ENCODE results near the gene COL15A1. TPM values are rescaled to one million over a fixed set of nuclear protein-coding genes. Genes with fewer than 3 reads are reported as not detected.

COL15A1 gene
- polyA plus RNA-seq, 3 donors, result 7.5 to 61.5 (median 13.5) TPM

DNA sequence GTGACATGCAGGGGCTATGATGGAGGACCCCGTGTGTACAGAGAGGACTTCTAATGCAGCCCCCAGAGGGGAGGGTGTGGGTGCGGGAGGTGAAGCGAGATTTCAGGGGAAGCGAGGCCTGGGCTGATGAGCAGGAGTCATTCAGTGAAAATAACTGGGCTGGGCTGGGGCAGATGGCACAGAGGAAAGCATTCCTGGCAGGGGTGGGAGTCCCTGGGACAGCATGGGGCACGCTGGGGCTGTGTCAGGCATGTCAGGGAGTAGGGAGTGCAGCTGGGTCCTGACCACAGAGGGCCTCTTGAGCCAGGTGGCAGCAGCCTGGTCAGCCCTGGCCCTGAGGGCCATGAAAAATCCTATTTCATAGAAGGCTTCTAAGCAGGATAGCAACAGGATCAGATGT, 36.6 kb downstream of the COL15A1 start:
- H3K27ac ChIP-seq (ENCODE audit: low read depth, low read length), result no peak overlapping the region
- WGBS, 3 donors, result 89 to 95% (median 94%) methylated on average over 5 of the region's 5 CpGs

DNA sequence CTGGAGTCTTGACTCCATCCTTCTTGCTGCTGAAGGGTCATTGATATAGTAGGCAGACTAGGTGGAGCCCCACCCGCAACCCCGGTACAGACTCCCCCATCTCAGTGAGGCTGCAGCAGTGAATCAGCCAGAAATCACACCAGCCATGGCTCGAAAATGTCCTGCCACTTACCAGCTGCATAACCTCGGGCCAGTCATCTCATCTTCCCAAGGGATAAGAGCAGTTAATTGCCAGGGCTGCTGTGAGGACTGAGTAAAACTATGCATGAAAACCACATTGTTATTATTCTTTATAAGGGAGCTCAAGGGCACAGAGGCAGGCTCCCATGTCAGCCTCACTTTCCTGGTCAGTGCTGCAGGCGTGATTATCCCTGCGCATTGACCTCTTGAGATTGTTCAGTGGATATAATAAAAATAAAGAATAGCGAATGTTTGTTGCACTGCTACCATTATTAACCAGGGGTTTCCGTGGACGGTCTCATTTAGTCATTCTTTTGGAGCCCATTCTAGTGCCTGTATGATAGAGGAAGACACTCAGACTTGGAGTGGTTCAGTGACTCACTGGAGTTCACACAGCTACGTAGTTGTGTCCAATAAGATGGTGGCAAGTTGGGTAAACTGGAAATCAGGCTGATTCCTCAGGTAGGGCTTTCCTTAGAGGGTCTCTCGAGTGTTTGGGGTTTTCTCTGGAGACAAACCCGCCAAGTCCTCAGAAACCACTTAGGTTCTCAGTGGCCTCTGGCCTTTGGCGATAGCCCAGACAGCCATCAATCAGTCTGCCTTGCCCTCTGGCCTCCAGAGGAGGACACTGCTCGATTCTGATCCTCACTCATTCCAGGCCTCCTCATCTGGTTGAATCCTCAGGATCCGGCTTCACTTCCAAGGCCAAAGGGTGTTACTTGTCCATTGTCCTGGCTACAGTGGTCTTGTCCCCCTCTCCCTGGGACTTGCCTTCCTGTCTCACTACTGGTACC, 39.9 kb downstream of the COL15A1 start:
- H3K27ac ChIP-seq (ENCODE audit: low read depth, low read length), result no peak overlapping the region
- 77 to 89% (median 82%) methylated on average over 15 of the region's 15 CpGs for WGBS, 3 donors

DNA sequence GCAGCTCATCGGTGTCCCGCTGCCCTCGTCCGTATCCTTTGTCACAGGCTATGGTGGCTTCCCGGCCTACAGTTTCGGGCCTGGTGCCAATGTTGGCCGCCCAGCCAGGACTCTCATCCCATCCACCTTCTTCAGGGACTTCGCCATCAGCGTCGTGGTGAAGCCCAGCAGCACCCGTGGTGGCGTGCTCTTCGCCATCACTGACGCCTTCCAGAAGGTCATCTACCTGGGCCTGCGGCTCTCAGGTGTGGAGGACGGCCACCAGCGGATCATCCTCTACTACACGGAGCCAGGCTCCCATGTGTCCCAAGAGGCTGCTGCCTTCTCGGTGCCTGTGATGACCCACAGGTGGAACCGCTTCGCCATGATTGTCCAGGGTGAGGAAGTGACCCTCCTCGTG, 41.9 kb downstream of the COL15A1 start:
- 94 to 96% (median 94%) methylated on average over 22 of the region's 22 CpGs for WGBS, 3 donors
- H3K27ac ChIP-seq (ENCODE audit: low read depth, low read length), result no peak overlapping the region

DNA sequence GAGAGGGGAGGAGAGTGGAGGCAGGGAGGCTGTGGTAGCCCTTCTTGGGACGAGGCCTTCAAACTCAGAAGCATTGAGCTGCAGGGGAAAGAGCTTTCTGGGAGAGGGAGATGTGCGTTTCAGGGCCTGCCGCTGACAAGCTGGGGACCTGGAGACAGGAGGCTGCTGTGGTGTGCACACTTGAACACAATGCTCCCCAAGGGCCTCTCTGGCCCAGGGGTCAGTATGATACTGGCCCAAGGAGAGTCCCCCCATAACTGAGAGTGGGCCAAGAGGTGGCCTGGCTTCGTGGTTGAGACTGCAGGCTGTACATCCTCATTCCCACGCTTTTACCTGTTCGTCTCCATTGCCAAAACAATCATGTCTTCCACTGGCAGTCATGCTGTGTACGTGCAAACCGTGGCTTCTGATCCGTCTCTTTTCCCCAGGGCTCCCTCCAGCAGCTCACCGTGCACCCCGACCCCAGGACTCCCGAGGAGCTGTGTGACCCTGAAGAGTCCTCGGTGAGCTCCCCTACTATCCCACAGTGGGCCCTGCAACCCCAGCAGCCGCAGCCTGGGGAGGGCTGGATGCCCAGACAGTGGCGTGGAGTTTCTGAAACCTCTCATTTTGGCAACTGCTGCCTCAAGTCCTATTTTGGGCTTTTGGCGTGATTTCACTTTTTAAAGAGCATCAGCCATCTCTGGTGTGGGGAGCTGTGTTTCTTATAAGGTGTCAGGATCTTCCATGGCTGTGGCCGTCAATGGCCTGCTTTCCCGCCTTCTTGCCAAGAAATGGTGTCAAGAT, 43.4 kb downstream of the COL15A1 start:
- 72 to 83% (median 82%) methylated on average over 18 of the region's 18 CpGs for WGBS, 3 donors
- no peak overlapping the region for H3K27ac ChIP-seq (ENCODE audit: low read depth, low read length)

DNA sequence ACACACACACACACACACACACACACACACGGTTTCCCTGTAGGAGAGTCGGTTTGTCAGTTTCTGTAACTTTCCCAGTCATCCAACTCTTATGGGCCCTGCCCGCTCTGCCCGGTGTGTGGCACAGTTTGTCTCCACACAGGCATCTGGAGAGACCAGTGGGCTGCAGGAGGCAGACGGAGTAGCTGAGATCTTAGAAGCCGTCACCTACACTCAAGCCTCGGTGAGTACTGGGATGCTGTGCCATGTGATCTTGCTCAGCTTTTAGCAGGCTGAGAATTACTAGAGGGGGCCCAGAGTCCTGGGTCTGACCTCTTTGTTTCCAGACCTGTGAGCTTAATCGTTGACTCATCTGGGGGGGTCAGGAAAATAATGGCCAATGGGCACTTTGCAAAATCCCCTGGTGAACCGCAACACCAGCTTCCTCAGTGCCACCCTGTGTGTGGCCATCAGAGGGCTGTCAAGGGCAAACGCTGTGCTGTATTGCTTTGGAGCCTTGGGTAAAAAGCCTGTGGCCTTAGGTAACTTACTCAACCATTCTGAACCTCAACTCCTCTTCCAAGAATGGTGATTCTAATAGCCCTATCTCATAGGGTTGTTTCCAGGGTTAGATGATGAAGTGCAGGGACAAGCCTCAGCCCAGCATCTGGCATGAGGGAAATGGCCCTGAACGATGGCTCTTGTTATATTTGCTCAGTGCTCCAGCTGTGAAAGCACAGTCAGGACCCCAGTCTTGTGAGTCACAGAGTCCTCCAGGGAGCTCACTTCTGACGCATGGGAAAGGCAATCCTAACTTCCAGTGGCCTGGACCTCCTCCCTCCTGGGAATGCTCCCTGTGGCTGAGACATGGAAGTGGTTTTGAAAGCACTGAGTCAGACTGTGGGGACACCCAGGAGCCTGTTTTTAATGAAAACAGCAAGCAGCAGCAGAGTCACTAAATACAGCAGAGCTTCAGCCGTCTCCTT, 45.6 kb downstream of the COL15A1 start:
- H3K27ac ChIP-seq (ENCODE audit: low read depth, low read length), result no peak overlapping the region
- 74 to 81% (median 75%) methylated on average over 13 of the region's 13 CpGs for WGBS, 3 donors

DNA sequence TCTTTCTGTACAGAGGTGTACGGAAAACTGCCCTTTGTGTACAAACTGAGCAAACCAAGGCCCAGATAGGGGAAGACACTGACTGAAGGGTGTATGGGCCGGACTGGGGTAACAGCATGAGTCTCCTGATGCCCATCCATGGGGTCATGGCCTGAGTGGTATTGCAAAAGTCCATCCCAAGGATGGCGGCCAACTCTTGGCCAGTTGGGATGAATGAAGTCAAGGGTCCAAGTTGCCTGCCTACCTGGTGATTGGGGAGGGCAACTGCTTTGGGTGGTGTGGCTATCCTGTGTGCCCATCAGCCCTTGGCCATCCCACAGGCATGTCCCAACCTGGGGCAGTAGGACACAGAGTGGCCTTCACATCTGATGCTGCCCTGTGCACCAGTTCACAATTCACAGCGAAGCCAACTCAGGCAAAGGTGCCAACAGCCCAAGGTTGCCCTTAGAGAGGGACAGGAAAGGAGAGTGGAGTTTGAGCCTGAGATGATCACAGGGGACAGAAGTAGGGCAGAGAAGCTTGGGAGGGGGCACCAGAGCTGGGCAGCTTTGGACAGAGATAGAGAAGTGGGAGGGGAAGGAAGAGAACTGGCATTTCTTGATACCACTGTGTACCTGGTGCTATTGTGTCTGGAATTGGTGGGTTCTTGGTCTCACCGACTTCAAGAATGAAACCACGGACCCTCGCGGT, 46.6 kb downstream of the COL15A1 start:
- 81 to 97% (median 92%) methylated on average over 8 of the region's 8 CpGs for WGBS, 3 donors
- H3K27ac ChIP-seq (ENCODE audit: low read depth, low read length), result no peak overlapping the region

DNA sequence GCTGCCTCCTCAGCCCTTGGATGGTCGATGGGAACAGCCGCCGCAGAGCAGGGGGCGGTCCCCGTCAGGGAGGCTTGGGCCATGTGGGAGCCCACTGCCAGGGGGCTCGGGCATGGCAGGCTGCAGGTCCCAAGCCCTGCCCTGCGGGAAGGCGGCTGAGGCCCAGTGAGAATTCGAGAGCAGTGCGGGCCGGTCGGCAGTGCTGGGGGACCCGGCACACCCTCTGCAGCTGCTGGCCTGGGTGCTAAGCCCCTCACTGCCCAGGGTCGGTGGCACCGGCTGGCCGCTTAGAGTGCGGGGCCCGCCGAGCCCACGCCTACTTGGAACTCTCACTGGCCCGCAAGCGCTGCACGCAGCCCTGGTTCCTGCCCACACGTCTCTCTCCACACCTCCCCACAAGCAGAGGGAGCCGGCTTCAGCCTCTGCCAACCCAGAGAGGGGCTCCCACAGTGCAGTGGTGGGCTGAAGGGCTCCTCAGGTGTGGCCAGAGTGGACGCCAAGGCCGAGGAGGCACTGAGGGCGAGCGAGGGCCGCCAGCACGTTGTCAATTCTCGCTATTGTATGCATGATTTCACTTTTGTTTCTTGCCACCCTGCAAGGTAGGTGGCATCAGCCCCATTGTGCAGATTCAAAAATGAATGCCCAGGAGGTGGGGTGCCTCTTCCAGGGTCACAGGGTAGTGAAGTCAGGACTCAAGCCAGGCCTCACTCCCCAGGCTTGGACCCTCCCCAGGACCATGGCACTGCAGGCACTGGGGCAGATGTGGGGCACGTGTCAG, 48.6 kb downstream of the COL15A1 start:
- WGBS, 3 donors, result 94 to 96% (median 95%) methylated on average over 30 to 33 of the region's 33 CpGs
- no peak overlapping the region for H3K27ac ChIP-seq (ENCODE audit: low read depth, low read length)

DNA sequence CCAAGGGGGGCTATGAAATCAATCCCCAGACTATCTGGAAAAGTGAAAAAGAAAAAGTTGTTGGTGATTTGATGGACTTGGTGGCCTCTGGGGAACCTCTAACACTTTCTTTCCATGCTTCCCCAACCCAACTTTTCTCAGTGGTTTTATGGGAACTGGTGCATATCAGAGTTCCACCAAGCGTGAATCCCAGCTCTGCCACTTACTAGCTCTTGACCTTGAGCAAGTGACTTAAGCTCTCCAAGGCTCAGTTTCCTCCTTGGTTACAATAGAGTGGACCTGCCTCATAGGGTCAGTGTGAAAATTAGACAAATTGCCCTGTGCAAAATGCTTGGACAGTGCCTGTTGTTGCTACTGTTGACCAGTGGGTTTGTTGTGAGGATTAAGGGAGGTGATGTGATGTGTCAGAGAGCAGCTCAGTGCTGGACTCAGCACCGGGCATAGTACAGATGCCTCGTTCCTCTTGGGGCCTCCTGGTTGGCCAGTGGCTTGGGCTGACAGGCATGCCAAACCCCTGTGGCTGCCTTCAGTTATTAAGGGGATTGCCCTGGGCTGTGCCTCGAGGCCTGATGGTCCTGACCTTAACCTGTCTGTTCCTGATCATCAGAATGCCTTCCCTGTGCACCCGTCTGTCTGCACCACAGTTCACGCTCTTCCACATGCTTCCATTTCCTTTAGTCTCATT, 49.3 kb downstream of the COL15A1 start:
- H3K27ac ChIP-seq (ENCODE audit: low read depth, low read length), result no peak overlapping the region
- 73 to 91% (median 78%) methylated on average over 6 of the region's 6 CpGs for WGBS, 3 donors

DNA sequence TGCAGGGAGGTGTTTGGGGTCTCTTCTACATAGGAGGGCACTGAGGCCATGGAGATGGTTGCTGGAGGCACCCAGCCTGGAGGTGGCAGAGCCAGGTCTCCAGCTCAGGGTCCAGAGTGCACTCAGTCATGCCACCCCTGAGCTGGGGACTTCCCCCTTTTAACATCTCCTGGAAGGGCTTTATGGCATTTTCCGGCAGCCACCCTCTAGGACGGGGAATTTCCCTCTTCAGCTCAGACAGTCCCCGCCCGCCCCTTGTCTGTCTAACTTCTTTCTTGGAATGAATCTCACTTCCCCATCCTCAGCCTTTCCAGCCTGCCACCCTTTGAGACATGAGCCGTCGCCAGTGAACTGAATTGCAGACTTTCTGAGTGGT, 49.9 kb downstream of the COL15A1 start:
- WGBS, 3 donors, result 40 to 81% (median 46%) methylated on average over 6 of the region's 6 CpGs

DNA sequence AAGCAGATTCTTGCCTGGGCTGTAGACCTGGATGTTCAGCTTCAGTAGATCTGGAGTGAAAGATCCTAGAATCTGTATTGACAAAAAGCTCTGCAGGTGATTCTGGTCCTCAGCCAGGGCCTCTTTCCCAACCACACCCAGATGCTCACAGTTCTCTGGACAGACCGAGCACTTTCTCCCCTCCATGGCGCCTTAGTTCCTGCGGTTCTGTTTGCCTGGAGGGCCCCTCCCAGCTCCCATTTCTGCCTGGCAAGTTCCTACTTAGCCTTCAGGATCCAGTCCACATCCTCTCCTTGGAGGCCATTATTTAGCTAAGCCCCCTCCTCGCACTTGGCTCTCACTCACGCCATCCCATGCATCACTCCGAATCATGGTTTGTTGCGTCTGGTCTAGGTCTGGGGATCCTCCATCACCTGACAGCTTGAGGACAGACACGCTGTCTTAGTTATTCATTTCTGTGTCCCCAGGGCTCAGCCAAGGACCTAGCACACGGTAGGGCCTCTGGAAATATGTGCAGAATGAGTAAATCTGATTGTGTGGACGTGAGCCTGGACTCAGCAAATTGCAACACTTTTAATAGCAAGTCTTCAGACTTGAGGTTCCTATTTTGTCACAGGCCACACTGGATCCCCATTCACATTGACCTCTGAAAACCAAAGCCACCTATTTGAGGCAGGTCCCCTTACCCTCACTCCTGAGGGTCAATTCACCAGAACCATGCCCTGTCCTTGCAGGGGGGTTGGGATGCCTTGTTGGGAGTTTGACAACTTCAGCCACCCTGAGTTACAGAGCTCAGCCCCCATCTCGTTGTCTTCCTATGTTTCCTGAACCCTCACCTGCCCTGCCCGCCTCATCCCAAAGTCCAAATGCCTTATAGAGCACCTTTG, 50.7 kb downstream of the COL15A1 start:
- 79 to 82% (median 82%) methylated on average over 12 of the region's 12 CpGs for WGBS, 3 donors
- H3K27ac ChIP-seq (ENCODE audit: low read depth, low read length), result no peak overlapping the region

More for the DNA sequence above, 49.9 kb downstream of the COL15A1 start:
- no peak overlapping the region for H3K27ac ChIP-seq (ENCODE audit: low read depth, low read length)

DNA sequence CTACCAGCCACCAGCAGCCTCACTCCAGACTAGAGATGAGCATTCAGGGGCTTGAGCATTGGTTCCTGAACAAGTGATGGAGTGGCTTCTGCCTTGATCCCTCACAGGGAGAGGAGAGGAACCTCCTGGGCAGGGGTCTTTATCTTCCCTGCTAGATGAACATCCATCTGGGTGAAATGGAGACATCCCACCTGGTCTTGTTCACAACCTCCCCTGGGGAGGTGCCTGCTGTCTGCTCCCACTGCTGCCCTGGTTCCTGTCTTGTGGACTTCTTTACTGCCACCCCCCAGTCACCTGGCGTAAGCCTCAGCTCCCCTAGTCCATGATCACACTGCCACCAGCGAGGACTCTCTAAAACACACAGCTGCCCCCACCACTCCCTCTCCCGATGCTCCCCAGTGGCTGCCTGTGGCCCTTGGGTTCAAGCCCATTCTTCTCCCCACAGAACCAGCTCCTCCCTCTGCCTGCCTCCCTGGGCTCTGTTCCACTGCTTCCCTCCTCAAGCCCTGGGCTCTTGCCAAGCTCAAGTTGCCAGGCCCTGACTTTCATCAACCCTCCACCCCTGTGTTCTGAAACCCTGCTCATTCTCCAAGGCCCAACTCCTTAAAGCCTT, 51.5 kb downstream of the COL15A1 start:
- H3K27ac ChIP-seq (ENCODE audit: low read depth, low read length), result no peak overlapping the region
- WGBS, 3 donors, result 56 to 75% (median 62%) methylated on average over 3 of the region's 3 CpGs

DNA sequence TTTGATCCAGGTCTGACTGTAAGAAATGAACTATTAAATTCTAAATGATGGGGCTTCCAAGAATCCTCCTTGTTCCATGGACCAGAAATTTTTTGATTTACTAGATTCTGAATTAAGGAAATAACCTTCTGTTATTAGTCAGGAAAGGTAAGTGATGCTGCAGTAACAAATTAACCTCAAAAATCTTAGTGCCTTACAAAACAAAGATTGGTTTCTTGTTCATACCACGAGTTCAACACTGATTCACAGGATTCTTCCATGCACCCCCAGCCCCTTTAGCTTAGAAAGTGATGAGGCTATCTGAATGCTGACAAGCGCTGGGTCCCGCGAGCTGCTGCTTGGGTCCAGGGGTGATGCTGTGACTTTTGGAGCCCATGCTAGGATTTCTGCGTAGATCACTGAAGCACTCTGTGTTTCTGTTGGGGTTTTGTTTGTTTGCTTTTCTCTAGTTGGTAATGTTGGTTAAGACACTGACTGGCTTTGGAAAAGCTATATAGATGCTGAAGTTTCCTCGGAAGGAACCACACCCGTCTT, 52.3 kb downstream of the COL15A1 start:
- H3K27ac ChIP-seq (ENCODE audit: low read depth, low read length), result no peak overlapping the region
- 94 to 95% (median 95%) methylated on average over 7 of the region's 7 CpGs for WGBS, 3 donors

DNA sequence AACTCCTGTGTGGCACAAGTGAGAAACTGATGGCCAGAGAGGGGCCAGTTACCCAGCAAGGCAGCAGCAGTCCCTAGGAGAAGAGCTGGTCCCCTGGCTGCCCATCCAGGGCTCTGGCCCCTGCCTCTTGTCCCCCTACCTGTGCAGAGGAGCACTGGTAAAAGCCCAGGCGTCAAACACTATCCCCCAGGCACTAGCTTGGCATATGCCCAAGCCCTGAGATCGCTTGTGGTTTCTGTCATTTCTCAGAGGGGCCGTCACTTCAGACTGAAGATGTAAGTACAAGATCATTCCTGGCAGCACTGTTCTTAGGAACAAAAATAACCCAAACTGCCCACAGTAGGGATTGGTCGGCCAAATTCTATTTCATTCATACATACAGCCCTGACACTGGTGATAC, 53.9 kb downstream of the COL15A1 start:
- H3K27ac ChIP-seq (ENCODE audit: low read depth, low read length), result no peak overlapping the region
- WGBS, 3 donors, result 25 to 73% (median 35%) methylated on average over 4 of the region's 4 CpGs

DNA sequence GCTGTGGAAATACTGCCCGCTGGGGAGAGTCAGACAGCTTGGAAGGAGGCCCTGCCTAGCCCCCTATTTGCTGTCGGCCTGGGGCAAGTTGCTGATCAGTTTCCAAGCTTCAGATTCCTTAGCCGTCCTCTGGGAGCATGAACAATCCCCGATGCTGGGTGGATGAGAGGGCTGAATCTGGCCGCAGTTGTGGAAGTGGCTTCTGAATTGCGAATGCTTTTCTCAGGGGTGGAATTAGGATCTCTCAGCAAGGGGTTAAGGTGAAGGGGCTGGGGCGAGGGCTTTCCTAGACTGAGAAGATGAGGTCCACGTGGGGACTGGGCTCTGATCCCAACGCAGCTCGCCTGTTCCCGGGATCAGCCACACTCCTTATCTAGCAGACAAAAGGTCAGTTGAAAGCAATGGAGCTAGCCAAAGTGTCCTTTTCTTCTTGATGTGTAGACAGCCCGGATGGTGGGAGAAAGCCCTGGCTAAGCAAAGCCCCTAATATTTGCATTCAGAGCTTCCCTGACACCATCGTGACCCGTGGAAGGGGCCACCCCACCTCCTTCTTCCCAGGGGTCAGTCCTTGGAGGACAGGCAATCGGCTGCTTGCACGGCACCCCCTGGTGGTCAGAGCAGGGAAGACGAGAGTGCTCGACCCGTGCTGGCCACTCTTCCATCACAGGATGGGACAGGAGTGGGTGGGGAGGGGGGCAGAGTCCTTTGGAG, 54.9 kb downstream of the COL15A1 start:
- no peak overlapping the region for H3K27ac ChIP-seq (ENCODE audit: low read depth, low read length)
- WGBS, 3 donors, result 17 to 20% (median 18%) methylated on average over 19 of the region's 19 CpGs
